ENCODE results near the gene FGF16. TPM values are rescaled to one million over a fixed set of nuclear protein-coding genes. Genes with fewer than 3 reads are reported as not detected.

The FGF16 gene
- total and polyA plus RNA-seq, 10 of the 15 experiments (the other 5 are each of a cell fraction or from before 2014, with no cell fraction given), result not detected

DNA sequence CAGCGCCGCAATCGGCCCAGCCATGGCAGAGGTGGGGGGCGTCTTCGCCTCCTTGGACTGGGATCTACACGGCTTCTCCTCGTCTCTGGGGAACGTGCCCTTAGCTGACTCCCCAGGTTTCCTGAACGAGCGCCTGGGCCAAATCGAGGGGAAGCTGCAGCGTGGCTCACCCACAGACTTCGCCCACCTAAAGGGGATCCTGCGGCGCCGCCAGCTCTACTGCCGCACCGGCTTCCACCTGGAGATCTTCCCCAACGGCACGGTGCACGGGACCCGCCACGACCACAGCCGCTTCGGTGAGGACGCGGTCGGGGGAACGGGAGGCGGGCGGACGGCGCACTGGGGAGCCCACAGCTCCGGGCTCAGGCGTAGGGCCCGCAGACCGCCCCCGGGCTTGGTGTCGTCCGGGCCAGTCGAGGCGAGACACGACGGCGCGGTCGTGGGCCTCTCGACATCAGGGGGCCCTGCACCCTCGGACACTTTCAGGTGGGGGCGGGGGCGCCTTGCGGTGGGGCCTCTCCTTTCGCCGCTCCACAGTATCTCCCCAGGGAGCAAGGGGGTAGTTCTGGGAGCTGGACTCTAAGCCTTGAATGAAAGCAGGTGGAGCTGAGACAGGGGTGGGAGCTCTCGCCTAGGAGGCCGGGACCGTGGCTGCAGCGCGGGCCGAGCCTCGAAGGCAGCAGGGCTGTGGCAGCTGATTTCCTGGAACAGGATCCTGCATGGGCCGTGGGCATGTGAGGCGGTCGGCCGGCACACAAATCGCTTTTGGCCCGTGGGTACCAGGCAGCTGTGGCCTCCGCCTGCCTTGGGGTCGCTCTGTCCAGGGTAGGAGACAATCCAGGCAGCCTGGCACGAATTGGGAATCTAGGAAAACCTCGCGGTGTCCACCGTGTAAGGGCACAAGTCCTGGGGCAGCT lies 722 bp downstream of the FGF16 start (continued):
- TF ChIP-seq, protein P1, sequence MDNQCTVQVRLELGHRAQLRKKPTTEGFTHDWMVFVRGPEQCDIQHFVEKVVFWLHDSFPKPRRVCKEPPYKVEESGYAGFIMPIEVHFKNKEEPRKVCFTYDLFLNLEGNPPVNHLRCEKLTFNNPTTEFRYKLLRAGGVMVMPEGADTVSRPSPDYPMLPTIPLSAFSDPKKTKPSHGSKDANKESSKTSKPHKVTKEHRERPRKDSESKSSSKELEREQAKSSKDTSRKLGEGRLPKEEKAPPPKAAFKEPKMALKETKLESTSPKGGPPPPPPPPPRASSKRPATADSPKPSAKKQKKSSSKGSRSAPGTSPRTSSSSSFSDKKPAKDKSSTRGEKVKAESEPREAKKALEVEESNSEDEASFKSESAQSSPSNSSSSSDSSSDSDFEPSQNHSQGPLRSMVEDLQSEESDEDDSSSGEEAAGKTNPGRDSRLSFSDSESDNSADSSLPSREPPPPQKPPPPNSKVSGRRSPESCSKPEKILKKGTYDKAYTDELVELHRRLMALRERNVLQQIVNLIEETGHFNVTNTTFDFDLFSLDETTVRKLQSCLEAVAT (IDR thresholded peaks at IDR 0.05), result no peak
- TF ChIP-seq, protein P2, sequence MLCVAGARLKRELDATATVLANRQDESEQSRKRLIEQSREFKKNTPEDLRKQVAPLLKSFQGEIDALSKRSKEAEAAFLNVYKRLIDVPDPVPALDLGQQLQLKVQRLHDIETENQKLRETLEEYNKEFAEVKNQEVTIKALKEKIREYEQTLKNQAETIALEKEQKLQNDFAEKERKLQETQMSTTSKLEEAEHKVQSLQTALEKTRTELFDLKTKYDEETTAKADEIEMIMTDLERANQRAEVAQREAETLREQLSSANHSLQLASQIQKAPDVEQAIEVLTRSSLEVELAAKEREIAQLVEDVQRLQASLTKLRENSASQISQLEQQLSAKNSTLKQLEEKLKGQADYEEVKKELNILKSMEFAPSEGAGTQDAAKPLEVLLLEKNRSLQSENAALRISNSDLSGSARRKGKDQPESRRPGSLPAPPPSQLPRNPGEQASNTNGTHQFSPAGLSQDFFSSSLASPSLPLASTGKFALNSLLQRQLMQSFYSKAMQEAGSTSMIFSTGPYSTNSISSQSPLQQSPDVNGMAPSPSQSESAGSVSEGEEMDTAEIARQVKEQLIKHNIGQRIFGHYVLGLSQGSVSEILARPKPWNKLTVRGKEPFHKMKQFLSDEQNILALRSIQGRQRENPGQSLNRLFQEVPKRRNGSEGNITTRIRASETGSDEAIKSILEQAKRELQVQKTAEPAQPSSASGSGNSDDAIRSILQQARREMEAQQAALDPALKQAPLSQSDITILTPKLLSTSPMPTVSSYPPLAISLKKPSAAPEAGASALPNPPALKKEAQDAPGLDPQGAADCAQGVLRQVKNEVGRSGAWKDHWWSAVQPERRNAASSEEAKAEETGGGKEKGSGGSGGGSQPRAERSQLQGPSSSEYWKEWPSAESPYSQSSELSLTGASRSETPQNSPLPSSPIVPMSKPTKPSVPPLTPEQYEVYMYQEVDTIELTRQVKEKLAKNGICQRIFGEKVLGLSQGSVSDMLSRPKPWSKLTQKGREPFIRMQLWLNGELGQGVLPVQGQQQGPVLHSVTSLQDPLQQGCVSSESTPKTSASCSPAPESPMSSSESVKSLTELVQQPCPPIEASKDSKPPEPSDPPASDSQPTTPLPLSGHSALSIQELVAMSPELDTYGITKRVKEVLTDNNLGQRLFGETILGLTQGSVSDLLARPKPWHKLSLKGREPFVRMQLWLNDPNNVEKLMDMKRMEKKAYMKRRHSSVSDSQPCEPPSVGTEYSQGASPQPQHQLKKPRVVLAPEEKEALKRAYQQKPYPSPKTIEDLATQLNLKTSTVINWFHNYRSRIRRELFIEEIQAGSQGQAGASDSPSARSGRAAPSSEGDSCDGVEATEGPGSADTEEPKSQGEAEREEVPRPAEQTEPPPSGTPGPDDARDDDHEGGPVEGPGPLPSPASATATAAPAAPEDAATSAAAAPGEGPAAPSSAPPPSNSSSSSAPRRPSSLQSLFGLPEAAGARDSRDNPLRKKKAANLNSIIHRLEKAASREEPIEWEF (IDR thresholded peaks at IDR 0.05; ENCODE audit: insufficient replicate concordance, low read depth, low read length), result no peak
- no peak for TF ChIP-seq YY1 (IDR thresholded peaks at IDR 0.05; ENCODE audit: low read depth, low read length)
- no peak for TF ChIP-seq PAX8 (IDR thresholded peaks at IDR 0.05)
- no peak for TF ChIP-seq RELA (IDR thresholded peaks at IDR 0.05; ENCODE audit: borderline replicate concordance, partially characterized antibody)
- no peak for TF ChIP-seq SREBF1 (IDR thresholded peaks at IDR 0.05; ENCODE audit: low read length)
